Raji (cell line): Measurements from ENCODE around the gene LIPH.

Experiments
- POLR2A ChIP-seq: IDR thresholded peaks from 2 replicates; pipeline ENCODE4 v1.6.1; 2011; ENCODE audit warnings: low read depth, low read length, control low read depth; ENCODE audit not compliant: insufficient read depth

LIPH gene

GRCh38 chr3:185555860-185556347 is 3.5 kb upstream of the LIPH start:
- no peak for TF ChIP-seq POLR2A

- no peak for TF ChIP-seq POLR2A
Observed at GRCh38 chr3:185555101-185555501, 2.7 kb upstream of the LIPH start.

GRCh38 chr3:185549651-185550111 is 2.7 kb downstream of the LIPH start:
- TF ChIP-seq POLR2A, result no peak

GRCh38 chr3:185549122-185549521 is 3.3 kb downstream of the LIPH start:
- no peak for TF ChIP-seq POLR2A

- no peak for TF ChIP-seq POLR2A
Observed at GRCh38 chr3:185540695-185541094, 11.7 kb downstream of the LIPH start.

- TF ChIP-seq POLR2A, result no peak
Observed at GRCh38 chr3:185539934-185540333, 12.5 kb downstream of the LIPH start.

- TF ChIP-seq POLR2A, result peak; percentile 41; the same call in 1 of the 2 replicates
Observed at GRCh38 chr3:185537369-185537970, 14.9 kb downstream of the LIPH start.

GRCh38 chr3:185534511-185534910 is 17.9 kb downstream of the LIPH start:
- TF ChIP-seq POLR2A, result no peak

GRCh38 chr3:185532901-185533300 is 19.5 kb downstream of the LIPH start:
- no peak for TF ChIP-seq POLR2A

GRCh38 chr3:185530856-185531255 is 21.5 kb downstream of the LIPH start:
- no peak for TF ChIP-seq POLR2A

- no peak for TF ChIP-seq POLR2A
Observed at GRCh38 chr3:185528532-185528931, 23.9 kb downstream of the LIPH start.

GRCh38 chr3:185527364-185527763 is 25.0 kb downstream of the LIPH start:
- no peak for TF ChIP-seq POLR2A

- no peak for TF ChIP-seq POLR2A
Observed at GRCh38 chr3:185526349-185526951, 25.9 kb downstream of the LIPH start.

- TF ChIP-seq POLR2A, result no peak
Observed at GRCh38 chr3:185521349-185522138, 30.8 kb downstream of the LIPH start.

- TF ChIP-seq POLR2A, result no peak
Observed at GRCh38 chr3:185519021-185519420, 33.4 kb downstream of the LIPH start.
